Fibroblast of skin of right biceps (primary cell): ENCODE results near the gene CLIC6.

Source experiments
- DNase-seq: peaks from one replicate; pipeline ENCODE4 v3.0.0-alpha.2; 2013

The CLIC6 gene

DNA sequence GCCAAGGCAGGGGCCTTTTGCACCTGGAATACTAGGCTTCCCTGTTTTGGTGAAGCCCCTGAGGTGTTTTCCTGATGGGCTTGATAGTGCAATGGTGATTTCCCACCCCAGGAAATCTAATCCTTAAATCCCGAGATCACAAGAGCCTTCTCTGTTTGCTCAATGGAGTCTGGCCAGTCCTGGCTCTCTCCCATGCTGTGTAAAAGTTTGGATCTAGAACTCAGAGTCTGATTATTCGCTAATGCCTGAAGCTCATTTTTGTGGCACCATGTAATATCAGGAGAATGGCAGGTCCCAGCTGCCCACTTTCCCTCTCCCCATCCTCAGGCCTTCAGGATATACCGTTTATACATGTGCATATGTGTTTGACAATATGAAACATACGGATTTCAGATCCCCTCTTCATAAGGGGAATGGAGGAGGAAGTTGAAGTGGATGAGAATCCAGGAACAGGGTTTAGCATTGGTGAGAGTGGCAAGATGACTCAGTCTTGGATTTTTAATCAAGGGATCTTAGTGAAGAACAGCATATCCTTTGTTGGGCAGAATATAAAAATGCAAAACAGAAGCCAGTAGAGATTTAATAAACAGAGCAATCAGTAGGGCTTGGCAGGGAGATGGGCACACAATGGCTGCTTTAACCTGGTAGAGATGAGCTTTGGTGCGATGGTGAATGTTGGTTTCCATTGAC lies 62.1 kb downstream of the CLIC6 start:
- DNase-seq: no peak

- DNase-seq: peak; percentile 26
Measured at GRCh38 chr21:34732388-34732821, 63.6 kb downstream of the CLIC6 start.

GRCh38 chr21:34733852-34734251 lies 65.1 kb downstream of the CLIC6 start:
- DNase-seq: no peak

DNA sequence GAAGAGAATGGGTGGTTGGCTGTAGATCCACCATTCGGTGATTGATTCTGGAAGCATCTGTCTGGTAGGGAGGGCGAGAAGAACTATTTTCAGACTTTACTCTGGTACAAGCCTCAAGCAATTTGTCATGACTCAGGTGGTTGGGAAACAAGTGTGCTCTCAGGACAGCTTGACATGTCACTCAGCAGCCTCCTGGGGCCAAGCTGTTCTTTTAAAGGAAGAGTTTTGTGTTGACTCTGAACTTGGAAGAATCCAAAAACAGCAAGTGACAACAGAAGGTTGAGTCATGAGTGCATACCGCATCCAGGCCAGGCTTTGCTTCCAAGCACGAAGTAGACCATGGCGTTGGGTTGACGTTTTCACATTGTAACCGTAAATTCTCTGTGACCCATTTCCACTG lies 65.9 kb downstream of the CLIC6 start:
- no peak for DNase-seq

- peak; percentile 44 for DNase-seq
Measured at GRCh38 chr21:34736116-34736874, 67.5 kb downstream of the CLIC6 start.

DNA sequence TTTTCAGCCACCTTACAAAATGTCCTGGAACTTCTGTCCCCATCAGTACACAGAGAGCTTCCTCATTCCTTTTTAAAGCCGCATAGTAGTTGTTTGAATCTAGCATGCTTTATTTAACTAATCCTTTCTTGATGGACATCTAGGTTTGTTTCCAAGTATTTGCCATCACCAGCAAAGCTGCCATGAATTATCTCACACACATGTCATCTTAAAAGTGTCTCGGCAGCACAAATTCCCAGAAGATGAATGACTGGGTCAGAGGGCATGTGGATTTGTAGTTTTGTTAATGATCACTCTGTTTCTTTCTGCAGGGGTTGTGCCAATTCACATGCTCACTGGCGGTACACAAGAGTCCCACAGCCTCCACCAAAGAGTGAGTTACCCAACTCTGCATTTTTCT lies 68.3 kb downstream of the CLIC6 start:
- peak; percentile 19 for DNase-seq

DNA sequence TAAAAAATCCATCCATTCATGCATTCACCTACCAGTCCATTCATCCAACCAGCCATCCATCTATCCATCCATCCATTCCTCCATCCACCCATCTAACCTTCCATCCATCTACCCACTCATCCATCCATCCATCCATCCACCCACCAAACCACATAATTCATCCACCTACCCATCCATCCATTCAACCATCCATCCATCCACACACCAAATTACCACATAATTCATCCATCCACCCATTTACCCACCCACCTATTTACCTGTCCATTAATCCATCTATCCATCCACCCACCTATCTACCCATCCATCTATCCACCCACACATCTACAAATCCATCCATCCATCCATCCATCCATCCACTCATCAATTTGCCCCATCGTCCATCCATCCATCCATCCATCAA lies 71.4 kb downstream of the CLIC6 start:
- no peak for DNase-seq

DNA sequence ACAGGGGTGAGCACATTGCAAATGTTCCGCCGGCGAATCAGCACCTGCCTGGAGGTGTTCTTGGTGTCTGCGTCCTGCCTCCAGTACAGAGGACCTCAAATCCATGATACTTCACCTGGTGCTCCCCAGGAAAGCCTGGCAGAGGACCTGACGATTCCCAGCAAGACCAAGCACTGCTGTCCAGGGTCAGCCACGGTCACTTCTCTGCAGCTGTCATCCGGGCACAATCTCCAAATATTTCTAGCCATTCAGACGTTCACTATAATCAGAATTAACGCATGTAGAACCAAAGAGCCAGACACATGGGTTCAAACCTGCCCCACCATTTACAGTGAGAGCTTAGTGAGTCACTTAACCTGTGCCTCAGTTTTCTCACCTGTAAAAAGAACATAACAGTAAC lies 74.5 kb downstream of the CLIC6 start:
- no peak for DNase-seq

DNA sequence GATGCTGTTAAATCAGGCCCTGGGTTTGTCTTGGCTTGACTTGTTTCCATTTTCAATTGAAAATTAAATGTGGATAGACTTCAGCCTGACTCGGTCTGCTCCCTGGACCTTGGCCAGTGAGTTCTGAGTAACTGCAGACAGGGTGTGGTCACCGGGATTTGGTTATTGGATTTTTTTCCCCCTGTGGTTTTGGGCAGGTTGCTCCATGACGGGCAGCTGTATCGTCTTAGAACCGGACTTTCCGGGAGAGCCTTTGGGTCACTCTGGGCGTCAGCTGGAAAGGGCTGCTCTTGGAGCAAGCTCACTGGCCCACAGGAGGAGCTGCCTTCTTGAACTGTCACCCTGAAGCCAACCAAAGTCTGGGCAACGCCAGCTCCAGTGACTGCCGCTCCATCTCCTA lies 75.0 kb downstream of the CLIC6 start:
- DNase-seq: peak; percentile 59

DNA sequence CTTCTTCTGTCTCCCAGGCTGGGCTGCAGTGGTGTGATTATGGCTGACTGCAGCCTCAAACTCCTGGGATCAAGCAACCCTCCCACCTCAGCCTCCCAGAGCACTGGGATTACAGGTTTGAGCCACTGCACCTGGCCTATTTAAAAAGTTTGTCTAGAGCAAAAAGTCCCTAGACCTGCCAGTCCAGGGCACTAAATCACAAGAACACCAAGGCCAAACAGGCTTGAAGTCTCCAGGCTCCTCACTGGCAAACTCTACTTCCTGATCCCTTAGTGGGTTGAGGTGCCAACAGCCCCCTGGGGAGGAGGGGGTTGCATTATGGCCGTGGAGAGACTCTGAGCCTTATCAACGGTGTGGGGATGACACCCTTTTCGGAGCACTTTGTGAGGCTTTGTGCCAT lies 76.0 kb downstream of the CLIC6 start:
- no peak for DNase-seq

GRCh38 chr21:34745557-34746255 lies 76.9 kb downstream of the CLIC6 start:
- DNase-seq: peak; percentile 89

DNA sequence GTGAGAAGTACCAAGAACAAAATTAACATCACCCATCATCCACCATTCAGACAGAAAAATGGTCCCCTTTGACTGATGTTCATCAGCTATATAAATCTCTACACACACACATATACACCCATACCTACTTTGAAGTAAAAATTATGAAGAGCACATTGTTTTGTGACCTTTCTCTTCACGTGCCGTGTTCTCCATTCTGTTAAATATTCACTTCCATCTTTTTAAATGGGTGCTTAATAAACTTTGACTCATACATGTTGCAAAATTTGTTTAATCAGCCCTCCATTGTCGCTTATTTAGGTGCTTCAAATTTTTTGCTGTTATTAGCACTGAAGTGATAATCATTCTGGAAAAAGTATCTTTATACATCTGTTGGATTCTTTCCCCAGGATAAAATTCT lies 80.1 kb downstream of the CLIC6 start:
- DNase-seq: no peak

GRCh38 chr21:34754690-34755647 lies 86.2 kb downstream of the CLIC6 start:
- no peak for DNase-seq

GRCh38 chr21:34761758-34762330 lies 93.0 kb downstream of the CLIC6 start:
- DNase-seq: no peak

DNA sequence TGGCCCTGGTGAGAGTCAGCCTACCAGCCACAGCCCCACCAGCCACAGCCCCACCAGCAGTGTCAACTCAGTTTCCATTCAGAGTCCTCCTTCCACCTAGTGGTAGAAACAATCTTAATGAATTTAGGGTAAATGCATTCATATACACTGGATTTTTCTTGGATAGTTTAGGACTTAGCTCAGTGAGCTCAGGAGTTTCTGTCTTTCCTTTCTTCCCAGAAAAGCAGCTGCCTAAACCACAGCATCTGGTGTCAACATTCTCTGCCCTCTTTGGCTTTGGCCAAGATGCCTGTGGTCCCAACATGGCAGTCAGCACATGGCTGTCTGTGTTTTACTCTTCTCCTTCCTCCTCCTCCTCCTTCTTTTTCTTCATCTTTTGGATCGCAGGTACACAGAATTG lies 94.0 kb downstream of the CLIC6 start:
- DNase-seq: peak; percentile 30

GRCh38 chr21:34764715-34765284 lies 96.0 kb downstream of the CLIC6 start:
- no peak for DNase-seq

DNA sequence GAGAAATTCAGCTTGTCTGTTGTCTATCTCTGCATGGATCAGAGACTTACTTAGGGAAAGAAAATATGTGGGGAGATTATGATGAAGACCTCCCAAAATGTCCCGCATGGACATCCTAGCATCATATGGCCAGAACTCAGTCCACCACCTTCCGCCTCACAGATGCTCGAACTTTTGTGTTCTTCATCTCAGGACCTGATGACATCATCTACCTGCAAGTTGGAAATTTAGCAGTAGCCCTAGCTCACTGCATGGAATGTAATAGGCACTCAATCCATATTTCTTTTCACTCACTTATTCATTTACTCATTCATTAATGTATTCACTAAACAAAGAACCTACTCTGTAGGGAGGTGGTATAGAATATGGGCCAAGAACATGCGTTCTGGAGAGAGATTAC lies 96.8 kb downstream of the CLIC6 start:
- DNase-seq: no peak

- no peak for DNase-seq
Measured at GRCh38 chr21:34766862-34767261, 98.1 kb downstream of the CLIC6 start.
